Activated effector memory CD4-positive, alpha-beta T cell treated with anti-CD3 and anti-CD28 coated beads, Interleukin-2, amount 50 U/mL, for 16 hours (primary cell): Measurements from ENCODE around the gene WDPCP.
"Not testable (repeated sequence)": the region's sequence is repeated elsewhere in the genome, so short reads cannot be mapped to it uniquely, and the experiment has no call there.

ENCODE experiments used
- DNase-seq: peaks from one replicate; pipeline ENCODE4 v3.0.0-alpha.2; 2020

WDPCP gene

DNA sequence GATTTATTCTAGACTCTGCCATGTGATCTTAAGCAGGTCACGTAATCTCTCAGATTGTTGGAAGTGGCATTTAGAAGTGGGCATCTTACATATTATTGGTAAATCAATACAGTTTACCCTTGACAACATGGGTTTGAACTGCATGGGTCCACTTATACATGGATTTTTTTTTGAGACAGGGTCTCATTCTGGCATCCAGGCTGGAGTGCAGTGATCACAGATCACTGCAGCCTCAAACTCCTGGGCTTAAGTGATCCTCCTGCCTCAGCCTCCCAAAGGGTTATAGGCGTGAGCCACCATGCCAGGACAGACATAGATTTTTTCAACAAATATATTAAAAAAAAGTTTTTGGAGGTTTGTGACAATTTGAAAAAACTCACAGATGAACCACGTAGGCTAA, 393.0 kb downstream of the WDPCP start:
- no peak for DNase-seq

DNA sequence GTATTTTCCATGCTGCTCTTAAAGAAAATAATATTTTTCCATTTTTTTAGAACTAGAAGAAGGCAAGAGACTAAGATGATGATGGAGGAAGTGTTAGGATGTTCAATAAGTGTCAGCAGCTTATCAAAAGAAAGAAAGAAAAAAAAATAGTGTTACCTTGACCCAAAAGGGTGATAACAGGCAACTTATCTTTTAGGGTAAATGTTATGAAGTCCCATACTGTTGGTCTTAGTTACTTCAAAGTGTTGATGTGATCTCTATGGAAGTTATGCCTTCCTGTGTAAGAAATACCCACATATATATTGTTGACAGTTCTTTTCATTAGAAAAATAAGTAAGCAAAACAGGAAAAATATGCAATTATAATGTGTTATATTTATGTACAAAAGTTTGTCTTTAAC, 394.1 kb downstream of the WDPCP start:
- DNase-seq, result no peak

DNA sequence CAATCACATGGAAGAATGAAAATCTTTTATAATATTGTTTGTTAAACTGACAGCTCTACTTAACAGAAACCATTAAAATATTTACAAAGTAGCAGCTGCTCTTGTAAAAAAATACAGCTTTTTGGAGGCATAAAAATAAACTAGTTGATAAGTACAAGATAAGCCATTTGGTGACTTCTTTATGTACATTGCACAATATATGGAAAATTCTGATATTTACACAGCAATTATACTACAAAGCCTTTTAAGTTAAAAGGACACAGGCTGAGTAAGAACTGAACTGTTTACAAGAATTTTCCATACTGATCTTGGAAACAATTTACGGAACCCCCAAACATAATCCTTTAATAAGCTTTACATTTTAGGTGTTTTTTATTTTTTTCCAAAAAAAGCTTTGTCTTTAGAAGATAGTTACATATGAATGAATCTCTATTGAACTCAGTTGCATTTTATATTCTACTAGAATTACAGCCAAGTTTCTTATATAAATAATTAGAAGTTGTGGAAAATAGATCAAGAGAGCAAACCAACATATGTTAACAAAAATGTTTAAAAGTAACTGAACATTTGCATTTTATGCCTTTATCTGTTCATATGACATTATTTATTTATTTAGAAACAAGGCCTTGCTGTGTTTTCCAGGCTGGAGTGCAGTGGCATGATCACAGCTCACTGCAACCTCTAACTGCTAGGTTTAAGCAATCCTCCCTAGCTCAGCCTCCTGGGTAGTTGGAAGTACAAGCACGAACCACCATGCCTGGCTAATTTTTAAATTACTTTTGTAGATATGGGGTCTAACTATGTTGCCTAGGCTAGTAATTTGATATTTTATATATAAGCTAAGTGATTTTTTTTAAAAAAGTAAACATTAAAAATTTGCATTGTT, 395.1 kb downstream of the WDPCP start:
- no peak for DNase-seq

DNA sequence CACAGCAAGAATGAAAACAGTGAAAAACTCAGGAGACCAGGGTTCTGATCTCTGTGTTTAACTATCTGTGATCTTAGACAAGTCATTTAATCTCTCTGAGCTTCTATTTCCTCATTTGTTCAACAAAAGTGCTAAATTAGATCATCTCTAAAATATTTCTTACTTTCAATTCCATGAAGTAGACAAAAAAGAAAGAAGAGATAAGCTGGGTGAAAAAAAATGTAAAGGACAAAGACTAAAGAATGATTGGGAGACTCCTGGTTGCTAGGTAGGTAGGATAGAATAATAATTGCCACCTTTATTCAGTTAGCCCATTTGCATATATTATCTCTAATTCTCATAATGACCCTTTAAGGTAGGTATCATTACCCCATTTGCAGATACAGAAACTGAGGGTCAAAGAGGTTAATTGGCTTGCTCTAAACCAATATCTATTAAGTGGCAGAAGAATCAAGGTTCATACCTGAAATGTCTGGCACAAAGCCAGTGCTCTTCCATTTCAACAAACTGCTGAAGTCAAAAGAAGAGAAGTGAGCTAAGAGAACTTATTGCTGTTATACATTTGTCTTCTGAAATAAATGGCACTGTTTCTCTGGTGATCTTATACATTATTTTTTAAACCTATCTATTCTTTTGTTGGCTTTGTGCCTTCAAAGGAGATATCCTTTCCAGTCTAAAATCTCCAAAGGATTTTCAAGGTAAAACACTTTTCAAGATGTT, 395.9 kb downstream of the WDPCP start:
- no peak for DNase-seq

DNA sequence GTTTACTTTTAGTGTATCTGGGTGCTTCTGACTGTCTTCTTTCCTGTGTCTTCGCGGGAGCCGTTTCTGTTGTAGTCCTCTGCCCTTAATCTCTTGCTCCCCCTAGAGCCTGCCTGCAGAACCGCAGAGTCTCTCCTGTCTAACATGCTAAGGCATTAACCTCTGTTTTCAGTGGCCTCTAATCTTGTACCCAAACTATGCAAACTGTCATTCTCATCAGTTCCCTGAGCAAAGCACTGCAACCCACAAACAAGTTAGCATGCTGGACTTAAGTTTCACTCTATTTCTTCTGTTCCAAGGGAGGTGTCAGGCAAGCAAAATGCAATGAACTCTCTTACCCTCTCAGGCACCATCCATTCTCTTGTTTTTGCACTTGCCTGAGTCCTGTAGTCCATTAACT, 399.3 kb downstream of the WDPCP start:
- no peak for DNase-seq

DNA sequence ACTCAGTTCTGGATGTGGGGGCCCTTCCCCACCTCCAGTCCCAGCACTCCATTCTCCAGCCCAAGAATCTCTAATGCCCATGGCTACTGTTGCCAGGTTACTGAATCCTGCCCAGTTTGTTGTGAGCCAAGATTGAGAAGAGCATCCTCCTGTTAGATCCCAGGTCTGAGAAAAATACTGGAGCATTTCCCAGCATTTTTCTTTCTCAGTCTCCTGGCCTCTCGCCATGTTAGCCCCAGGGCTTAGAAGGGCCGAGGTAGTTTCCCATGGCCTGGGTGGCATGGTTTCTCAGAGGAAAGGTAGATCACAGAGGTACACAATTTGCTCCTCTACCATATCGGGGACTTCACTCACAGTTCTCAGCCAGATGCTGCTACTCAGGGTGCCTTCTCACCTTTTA, 401.9 kb downstream of the WDPCP start:
- no peak for DNase-seq

DNA sequence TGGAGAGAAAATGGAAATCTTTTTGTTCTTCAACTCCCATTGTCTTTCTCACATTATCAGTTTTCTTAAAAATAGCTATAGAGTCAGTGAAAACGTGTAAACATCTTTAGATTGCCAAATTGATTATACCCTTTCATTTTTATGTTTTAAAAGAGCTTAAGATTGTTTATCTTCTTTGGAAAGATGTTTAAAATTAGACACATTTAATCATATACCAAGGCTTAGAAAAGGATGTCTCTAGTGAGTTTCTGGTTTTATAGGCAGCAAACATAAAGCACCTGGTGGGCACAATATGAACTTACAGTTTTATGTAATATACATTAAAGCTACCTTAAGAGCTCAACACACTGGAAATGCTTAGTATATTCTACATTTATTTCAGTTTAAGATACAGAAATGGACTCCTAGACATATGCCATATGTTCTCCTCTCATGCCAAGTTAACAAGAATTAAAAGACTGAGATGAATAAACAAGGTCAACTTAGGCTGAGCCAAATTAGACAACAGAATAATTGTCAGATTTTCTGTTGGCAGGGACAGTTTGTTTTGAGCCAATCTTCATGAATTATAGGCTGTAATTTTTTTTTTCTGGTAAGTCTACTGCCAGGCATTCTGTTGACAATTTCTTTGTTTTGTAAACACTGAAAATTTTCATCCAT, 425.0 kb downstream of the WDPCP start:
- DNase-seq, result no peak

DNA sequence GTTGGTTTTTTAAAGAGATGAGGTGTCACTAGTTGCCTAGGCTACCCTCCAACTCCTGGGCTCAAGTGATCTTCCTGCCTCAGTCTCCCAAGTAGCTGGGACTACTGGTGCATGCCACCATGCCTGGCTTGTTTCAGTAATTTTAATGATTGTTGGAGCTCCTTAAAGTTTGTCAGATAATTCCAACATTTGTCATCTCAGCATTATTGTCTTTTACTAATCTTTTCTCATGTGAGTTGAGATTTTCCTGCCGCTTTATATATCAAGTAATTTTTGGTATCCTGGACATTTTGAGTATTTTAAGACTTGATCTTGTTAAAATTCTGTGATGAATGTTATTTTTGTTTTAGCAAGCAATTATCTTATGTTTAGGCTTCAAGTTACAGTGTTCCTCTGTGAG, 429.0 kb downstream of the WDPCP start:
- DNase-seq, result no peak

DNA sequence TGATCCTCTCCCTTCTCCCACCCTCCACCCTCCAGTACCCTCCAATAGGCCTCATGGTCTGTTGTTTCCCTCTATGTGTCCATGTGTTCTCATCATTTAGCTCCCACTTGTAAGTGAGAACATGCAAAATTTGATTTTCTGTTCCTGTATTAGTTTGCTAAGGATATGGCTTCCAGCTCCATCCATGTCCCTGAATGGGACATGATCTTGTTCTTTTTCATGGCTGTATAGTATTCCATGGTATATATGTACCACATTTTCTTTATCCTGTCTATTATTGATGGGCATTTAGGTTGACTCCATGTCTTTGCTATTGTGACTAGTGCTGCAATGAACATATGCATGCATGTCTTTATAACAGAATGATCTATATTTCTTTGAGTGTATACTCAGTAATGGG, 451.6 kb downstream of the WDPCP start:
- not testable (repeated sequence) for DNase-seq

DNA sequence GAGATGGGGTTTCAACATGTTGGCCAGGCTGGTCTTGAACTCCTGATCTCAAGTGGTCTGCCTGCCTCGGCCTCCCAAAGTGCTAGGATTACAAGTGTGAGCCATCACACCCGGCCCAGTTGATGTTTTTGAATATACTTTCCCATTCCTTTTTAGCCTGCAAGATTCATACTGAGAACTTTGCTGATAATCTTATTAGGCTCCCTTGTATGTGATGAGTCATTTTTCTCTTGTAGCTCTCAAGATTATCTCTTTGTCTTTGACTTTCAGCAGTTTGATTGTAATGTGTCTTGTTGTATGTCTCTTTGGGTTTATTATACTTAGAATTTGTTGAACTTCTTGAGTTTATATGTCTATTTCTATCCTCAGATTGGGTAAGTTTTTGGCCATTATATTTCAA, 456.3 kb downstream of the WDPCP start:
- no peak for DNase-seq

DNA sequence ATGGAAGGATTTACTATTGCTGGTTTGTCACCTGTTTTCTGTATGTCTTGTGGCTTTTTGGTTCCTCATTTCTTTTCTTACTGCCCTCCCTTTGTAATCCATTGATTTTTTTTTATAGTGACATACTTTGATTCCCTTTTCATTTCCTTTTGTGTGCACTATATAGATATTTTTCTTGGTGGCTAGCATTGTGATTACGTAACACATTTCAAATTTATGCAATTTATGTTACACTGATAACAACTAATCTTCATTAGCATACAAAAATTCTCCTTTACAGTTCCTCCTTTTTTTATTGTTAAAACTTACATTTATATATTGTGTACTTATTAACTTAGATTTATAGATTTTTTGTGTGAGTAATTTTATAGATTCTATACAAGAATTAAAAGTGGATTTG, 457.1 kb downstream of the WDPCP start:
- no peak for DNase-seq

DNA sequence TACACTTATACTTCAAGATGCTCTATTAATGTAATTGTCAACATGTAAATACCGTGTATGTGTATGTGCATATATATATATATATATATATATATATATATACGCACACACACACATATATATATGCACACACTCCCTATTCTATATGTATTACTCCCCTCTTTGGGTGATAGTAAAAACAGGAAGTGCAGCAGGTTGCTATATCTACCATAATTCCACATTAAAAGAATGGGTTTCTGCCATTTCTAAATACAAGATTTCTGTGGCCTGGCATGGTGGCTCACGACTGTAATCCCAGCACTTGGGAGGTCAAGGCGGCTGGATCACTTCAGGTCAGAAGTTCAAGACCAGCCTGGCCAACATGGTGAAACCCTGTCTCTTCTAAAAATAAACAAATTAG, 460.7 kb downstream of the WDPCP start:
- no peak for DNase-seq

DNA sequence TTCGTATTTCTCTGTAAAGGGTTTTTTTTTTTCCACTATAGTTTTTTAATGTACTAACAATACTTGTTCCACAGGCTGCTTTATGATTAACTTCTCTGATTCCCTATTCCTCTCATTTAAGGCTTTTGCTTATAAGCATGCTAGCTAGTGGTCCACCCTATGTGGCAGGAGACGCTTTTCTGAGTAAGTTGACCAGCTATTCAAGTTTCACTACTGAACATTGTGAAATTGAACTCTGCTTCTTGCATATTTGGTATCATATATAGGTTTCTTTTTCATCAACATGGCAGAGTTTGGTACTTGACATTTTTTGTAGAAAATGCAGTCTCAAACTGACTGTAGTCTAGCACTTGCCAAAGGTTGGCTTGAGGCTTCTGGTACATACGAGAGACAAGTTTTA, 463.4 kb downstream of the WDPCP start:
- no peak for DNase-seq

DNA sequence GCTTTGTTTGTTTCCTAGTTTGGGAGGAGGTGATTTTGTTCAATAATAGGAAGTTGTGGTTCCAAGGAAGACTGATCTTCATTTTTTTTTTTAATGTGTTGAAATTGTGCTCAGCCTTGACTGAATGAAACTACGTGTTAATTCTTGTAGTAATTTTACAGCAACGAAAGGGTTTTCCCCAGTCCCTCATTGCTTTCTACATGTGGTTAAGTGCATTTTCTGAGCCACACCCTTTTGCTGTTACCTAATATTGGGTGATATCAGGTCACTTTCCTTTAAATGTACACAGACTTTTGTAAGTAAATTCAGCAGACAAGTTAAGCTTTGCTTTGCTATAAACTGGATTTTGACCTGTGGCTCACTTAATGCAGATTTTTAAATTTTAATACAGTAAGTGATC, 464.1 kb downstream of the WDPCP start:
- no peak for DNase-seq

DNA sequence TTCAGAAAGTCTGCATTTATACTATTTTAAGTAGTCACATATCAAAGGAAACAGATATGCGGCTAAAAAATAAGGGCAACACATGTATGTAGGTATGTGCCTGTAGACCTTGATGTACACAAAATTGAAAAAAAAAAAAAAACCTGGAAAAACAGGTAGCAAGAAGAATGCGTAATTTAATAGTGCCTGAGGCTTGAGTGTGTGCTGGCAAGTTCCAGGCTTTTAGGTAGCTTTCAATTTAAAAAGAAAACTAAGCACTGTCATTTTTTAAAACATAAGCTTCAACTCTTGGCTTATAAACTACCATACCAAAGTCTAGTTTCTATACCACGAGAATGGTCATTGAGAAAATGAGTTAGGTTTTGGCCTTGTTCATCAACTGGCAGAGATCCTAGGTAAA, 465.4 kb downstream of the WDPCP start:
- no peak for DNase-seq

DNA sequence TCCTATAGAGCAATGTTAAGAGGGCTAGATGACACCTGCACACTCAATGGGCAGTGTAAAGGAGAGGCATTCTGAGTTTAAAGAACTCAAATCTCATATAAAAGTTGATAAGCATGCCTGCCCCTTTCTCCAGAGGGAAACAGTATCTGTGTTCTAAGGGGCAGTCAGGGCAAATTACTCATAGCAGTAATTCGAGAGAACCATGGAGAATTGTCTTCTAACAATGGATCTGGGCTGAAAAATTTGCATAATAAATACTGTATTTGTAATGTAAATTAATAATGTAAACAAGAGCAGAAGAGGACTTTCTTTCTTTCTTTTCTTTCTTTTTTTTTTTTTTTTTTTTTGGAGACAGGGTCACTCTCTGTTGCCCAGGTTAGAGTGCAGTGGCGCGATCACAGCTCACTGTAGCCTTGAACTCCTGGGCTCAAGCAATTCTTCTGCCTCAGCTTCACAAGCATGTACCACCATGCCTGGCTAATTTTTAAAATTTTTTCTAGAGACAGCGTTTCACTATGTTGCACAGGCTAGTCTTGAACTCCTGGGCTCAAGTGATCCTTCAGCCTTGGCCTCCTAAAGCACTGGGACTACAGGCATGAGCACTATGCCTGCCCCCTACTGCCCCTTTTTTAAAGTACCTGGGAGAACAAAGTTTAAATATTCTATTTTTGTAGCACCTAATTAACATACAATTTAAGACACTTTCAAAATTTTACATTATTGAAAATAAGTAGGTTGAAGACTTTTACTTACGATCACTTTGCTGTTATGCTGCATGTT, 467.0 kb downstream of the WDPCP start:
- no peak for DNase-seq

DNA sequence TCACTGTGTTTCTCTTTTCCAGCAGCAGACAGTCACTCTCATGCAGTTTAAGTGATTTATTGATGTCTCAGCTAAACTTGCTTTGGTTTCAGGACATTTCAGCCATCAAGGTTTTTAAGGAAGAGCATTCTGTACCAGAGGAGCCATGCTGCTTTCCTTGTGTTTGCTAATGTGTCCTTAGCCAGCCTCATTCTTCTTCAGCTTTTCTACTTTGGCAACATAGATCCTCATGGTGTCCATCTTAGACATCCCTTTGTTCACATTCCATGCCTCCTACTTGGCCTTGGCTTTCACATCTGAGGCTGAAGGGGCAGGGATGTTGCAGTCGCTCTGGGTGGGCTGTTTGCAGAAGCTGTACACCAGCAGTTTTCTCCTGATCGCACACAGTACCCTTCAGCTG, 469.5 kb downstream of the WDPCP start:
- DNase-seq, result no peak

DNA sequence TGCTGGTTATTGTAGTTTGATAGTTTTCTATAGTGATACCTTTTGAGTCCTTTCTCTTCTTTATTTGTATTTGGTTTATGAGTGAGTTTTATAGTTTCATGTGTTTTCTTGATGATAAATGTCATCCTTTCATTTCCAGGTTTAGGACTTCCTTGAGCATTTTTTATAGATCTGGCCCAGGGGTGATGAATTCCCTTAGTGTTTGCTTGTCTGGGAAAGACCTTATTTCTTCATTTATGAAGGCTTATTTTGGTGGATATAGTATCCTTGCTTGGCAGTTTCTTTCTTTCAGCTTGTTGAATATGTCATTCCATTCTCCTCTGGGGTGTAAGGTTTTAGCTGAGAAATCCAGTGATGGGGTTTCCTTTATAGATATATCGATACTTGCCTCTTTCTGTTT, 483.8 kb downstream of the WDPCP start:
- no peak for DNase-seq

DNA sequence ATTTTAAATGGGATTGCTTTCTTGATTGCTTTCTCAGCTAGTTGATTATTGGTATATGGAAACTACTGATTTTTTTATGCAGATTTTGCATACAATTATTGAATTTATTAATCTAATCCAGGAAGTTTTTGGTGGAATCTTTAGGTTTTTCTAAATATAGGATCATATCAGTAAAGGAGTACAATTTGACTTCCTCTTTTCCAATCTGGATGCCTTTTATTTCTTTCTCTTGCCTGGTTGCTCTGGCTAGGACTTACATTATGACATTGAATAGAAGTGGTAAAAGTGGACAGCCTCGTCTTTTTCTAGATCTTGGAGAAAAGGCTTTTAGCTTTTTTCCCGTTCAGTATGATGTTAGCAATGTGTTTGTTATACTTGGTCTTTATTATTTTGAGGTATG, 486.3 kb downstream of the WDPCP start:
- DNase-seq, result no peak

DNA sequence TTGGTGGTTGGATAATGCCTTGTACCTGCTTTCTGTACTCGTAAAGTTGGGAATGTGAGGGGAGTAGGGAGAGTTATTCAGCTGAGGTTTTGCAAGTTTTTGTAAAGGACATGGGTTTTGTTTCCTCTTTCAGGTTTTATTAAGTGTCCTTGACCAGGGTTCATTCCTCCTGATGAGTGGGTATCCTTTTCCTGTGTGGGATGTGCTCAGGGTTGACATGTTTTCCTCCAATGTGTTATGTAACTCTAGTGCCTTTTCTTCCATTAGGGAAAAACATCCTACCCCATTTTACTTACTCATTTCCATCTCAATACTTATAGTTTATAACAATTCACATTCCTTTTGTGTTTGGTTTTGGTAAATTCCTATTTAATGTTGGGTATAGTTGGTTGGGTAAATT, 489.2 kb downstream of the WDPCP start:
- DNase-seq, result no peak

DNA sequence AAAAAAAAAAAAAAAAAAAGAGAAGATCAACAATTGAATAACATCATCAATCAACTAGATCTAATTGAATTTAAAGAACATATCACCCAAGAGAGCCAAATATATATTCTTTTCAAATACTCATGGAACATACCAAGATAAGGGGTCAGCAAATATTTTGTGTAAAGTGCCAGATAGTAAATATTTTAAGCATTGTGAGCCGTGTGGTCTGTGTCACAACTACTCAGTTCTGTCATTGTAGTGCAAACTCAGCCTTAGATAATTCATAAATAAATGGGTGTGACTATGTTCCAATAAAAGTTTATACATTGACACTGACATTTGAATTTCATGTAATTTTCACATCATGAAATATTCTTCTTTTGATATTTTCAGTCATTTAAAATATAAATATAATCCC, 491.8 kb downstream of the WDPCP start:
- DNase-seq, result no peak

DNA sequence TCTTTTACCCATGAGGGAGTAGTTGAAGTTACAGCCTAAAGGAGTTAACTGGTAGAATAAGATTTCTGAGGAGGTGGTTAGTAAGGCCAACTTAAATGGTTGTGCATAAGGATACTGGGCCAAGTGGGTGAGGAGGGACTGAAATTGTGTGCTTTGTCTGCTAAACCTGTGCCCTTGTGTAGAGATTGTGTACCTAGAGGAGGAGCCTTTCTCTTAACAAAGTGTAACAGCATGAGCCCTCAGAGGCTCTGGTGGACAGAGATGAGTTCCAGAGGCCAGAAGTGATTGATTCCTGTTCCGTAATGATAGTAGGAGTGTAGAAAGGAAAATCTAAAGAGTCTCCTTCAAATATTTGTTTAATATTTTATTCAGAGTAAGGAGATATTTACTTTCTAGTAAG, 494.8 kb downstream of the WDPCP start:
- DNase-seq, result no peak

DNA sequence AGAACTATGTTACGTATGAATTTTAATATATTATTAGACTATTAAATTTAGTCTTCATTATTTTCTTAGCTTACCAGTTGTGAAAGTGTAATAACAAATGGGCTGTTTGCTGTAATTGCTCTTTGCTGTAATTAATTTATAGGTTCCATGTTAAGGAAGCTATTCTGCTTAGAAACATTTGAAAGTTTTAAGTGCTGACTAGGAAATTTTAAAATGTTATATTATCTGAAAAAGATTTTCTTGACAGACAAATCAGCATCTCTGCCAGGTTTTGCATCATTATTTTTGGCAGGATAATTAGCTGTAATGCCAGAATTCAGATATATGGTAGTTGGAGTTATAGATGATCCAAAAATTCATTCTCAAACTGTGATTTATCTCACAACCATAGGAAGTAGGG, 495.4 kb downstream of the WDPCP start:
- DNase-seq, result no peak
